GM21737 (cell line): ENCODE results near the gene ELL2.
"Not testable (repeated sequence)": the region's sequence is repeated elsewhere in the genome, so short reads cannot be mapped to it uniquely, and the experiment has no call there.

Source experiments
- ATAC-seq: cut with Tn5 transposase; IDR thresholded peaks from one replicate; pipeline ENCODE4 v1.9.1; 2021; ENCODE audit warnings: mild to moderate bottlenecking, moderate library complexity; ENCODE audit not compliant: unreplicated experiment

The ELL2 gene

DNA sequence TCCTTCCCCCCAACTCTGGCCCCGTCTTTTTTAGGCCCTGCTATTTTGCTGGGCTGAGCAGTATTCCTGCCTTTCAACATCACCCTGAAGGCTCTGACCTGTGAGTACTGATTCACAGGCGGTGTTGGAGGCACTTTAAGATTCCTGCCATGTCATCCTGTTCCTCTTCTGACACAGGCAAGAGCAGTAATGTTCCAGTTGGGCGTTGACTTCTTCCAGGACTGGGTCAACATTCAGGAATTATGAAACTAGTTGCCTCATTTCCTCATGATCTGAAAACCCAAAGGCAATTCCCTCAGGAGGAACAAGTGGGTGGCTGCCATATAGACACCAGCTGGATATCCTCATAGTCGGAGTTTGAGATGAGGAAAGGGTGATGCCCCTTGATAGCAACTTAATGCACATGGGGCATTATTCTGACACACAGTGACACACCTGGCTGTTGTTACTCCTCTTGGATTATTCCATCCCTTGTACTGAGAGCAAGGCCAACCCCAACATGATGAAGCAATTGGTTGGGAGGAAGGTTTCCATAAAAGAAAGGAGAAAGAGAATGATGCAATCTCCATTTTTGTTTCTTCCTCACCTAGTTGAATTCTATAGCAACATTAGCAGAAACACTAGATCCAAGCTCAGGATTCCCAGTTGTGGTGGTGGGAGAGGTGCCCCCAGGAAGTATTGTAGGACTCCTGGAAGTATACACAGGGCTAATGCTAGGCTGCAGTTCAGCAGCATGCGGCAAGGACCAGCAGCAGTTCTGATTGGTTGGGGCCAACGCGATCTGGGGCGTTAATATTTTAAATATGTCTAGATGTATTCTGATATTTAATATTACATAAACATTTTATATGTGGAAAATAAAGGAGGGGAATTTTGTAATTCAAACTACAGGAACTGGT is 119.5 kb downstream of the ELL2 start:
- ATAC-seq, result no peak

DNA sequence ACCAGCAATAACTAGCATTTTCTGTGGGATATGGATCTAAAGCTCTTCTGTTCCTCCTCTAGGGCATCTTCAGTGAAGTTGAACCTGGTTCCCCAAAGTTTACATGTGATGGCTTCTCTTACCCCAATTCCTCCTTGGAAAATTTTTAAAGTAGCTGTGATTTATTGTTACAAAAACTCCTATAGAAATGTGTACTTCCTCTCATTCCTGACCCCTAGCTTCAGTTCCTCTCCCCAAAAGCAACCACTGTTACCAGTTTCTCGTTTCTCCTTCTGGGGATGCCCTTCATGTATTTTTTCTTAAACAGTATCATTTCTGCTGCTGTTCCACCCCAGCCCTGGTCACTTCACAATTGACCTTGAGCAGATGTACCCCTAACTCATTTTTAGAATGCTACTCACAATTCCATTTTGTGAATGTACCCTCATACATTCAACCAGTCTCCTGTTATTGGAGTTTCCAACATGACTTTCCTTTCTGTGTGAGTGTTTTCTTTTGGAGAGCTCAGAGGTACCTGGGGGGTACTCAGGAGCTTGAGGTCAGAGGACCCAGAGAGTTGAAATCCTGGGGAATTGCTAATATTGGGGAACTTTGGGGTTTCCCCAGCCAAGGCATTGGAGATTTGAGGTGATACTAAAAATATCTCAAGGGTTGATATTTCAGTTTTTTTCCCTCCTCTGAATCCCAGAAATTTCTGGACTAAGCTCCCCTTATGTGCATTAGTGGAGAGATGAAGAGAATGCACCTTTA is 120.5 kb downstream of the ELL2 start:
- no peak for ATAC-seq

GRCh38 chr5:95839658-95840057 is 122.0 kb downstream of the ELL2 start:
- no peak for ATAC-seq

DNA sequence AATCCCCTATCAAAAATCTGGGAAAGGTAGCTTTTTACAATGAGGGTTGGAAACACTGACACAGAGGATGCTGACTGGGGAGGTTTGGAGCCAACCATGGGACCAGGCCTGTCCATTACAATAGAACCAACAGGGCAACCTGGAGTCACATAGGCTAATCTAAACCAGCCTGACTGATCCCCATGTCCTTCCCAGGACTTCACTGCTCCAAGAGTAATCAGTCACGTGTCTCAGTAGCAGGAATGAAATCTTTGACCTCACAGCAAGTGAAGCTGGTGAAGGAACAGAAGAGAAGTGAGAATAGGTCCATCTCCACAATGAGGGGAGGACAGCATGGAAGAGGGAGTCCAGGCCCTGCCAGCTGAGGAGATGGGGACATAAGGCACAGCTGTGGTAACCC is 123.1 kb downstream of the ELL2 start:
- ATAC-seq, result no peak

GRCh38 chr5:95838001-95838520 is 123.6 kb downstream of the ELL2 start:
- ATAC-seq, result no peak

GRCh38 chr5:95837492-95837891 is 124.2 kb downstream of the ELL2 start:
- no peak for ATAC-seq

DNA sequence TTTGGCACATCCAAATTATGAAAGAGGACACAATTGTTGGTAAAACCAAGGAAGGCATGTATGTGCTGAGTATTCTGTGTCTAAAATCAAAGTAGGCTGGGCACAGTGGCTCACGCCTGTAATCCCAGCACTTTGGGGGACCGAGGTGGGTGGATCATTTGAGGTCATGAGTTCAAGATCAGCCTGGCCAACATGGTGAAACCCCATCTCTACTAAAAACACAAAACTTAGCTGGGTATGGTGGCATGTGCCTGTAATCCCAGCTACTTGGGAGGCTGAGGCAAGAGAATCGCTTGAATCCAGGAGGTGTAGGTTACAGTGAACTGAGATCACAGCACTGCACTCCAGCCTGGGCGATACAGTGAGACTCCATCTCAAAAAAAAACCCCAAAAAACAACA is 124.7 kb downstream of the ELL2 start:
- ATAC-seq, result not testable (repeated sequence)

DNA sequence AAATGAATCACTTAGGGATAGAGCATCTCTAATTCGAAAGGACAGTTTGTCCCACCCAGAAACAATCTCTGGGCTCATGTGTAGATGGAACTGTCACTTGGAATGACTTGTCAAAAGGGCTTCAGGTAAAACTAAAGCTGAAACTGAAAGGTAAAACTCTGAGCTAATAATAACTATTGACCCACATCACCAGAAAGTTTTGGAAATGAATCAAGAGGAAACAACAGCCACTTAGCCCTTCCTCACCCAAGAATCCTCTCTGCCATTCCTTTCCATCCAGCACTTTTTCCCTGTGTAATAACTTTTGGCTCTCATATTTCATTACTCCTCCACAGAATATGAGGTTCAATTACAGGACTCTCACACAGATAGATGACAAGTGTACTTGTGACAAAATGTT is 125.1 kb downstream of the ELL2 start:
- no peak for ATAC-seq

DNA sequence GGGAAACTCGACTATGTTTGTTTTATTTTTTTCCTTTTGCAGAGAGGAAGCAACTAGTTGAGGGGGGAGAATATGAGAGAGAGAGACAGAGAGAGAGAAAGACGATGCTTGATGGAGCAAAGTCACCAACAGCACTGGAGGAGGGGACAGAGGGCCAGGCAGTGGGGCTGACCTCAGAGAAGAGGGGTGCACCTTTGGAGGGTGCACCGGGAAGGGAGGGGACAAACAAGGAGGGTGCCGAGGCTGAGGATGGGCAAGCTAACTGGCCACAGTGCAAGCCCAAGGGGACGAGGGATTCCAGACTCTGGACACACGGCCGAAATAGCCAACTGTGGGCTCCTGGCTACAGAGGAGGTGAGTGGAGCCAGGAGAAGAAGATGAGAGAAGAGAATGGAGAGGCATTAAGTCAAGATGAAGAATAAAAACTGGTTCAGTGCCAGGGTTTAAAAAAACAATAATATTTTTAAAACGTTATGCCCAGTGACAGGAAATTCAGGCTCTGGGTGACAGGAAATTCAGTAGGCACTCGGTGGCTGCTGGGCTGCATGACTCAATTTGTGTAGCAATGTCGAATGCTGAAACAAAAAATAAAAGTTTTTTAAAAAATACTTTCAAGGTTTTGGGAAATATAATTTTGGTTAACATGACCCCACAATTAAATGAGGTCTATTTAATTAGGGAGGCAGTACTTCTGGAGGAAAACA is 125.8 kb downstream of the ELL2 start:
- ATAC-seq, result no peak
